HuH-7.5 (cell line): ENCODE data around the gene IL26.

Experiments used
- DNase-seq: peaks from one replicate; pipeline ENCODE4 v3.0.0; 2011; ENCODE audit warnings: low spot score

Gene IL26, protein sequence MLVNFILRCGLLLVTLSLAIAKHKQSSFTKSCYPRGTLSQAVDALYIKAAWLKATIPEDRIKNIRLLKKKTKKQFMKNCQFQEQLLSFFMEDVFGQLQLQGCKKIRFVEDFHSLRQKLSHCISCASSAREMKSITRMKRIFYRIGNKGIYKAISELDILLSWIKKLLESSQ

DNA sequence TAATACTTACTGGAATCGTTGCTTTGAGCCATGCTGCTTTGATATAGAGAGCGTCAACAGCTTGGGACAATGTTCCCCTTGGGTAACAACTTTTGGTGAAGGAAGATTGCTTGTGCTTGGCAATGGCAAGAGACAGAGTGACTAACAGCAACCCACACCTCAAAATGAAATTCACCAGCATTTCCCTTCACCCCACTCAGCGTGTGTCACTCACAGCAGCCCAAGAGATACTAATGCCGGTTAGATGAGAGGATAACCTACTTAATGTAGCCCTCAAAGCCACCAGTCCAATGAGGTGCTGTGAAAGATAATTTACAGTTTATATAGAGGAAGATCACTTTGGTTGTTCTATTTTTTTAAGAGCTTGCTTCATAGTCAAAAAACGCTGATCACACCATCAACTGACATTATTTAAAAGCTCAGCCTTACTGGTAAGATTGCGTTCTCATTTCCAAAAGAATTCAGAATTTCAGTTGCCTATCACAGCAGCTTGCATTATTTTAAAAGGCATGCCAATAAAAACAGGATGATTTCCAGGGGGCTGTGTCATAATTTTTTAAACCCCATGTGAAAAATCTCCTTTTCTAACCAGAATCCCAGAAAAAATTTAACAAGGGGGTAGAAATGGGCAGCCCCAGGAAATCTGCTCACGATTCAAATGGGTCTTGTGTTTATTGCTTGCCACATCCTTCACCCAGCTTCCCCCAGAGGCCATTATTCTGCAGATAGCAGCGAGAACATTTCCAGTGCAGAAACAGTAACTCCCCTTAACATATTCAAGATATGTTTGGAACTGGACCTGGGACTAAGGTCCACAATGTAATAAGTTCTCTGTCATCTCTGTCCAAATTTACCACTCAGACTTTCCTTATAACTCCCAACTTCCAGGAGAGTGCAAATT is at the start of gene IL26:
IL26 (minus strand) TSS at position 235 of the 901 bp plus-strand sequence; CDS start at position 181, 54 bp downstream.
- no peak for DNase-seq

DNA sequence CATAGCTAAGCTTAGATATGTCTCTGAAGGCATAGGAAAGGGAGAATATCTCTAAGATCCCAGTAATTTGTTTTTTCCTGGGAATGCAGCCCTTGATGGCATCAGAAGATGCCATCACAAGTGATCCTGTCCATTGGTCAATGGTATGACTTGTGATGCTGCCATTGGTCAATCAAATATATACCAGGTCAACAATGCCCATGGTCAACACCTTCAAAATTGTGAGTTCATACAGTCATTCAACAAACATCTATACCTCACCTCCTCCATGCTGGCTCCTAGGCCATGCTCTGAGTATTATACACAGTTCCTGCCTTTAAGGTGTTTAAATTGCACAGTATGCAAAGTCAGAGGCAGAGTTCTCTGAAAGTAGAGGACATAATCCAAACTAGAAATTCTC is 47.1 kb upstream of the IL26 start:
- DNase-seq, result no peak

- DNase-seq, result no peak
Measured at GRCh38 chr12:68271346-68271745, 45.7 kb upstream of the IL26 start.

GRCh38 chr12:68270358-68270757 is 44.7 kb upstream of the IL26 start:
- no peak for DNase-seq

- DNase-seq, result no peak
Measured at GRCh38 chr12:68269779-68270178, 44.2 kb upstream of the IL26 start.

- DNase-seq, result no peak
Measured at GRCh38 chr12:68268967-68269366, 43.4 kb upstream of the IL26 start.

DNA sequence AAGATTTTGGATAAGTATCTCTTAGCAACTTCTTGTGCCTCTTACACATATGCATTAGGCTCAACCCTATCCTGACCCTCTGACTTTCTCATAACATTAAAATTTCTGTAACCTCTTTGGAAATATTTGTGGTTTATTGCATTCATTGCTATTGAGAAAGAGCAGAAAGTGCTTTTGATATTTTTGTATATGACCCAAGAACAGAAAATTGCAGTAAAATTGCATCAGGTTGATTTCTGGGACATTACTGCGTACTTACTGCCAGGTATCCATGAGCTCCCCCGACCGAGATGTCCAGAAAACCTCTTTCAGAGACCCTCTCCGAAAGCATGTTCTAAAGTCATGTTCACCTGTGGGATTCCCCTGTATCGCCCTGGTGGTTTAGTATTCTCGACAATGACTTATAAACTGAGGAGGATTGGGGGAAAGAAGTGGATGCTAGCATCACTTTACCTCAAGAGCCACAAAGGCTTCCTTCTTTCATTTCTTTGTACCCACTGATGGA is 42.3 kb upstream of the IL26 start:
- DNase-seq, result no peak

GRCh38 chr12:68264857-68265256 is 39.2 kb upstream of the IL26 start:
- no peak for DNase-seq

- no peak for DNase-seq
Measured at GRCh38 chr12:68264158-68264855, 38.7 kb upstream of the IL26 start.

DNA sequence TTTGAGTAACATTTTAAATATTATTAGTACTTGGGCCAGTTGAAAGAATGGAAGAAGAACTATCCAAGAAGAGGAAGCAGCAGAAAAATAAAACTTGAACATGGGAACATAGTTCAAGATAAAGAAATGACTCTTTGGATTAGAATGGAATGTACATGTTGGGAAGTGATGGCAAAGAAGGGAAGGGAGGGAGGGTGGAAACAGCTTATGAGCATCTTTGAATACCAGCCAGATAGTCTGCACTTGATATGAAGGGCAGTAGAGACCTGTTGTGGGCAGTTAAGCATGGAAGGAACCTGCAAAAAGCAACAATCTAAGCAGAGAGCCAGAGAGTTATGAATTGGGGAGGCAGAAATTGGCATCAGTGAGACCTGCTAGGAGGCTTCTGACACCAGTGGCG is 37.8 kb upstream of the IL26 start:
- DNase-seq, result no peak

GRCh38 chr12:68261896-68262295 is 36.3 kb upstream of the IL26 start:
- DNase-seq, result no peak

- DNase-seq, result no peak
Measured at GRCh38 chr12:68260153-68260552, 34.5 kb upstream of the IL26 start.

- DNase-seq, result no peak
Measured at GRCh38 chr12:68259318-68259940, 33.8 kb upstream of the IL26 start.

DNA sequence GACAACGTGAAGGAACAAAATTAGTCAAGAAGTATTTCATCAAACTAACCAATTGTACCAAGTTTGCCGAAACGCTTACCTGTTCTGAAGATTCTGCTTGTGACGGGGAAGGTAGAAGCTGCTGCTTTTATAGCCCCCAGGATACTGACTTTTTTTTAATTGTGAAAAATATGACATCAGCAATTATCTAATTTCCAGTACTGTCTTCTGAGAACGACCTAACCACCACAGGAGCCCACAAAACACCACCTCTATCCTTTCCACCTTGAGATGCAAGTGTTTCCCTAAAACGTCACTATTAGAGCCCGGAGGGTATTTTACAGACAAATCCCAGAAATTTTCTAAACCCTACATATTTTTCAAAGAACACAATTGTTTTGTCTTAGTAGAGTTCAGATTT is 27.9 kb upstream of the IL26 start, which contains the start of gene IL22:
IL22 (minus strand) TSS at position 101 of the 400 bp plus-strand sequence. CDS start 156 bp downstream, outside the sequence.
- no peak for DNase-seq

DNA sequence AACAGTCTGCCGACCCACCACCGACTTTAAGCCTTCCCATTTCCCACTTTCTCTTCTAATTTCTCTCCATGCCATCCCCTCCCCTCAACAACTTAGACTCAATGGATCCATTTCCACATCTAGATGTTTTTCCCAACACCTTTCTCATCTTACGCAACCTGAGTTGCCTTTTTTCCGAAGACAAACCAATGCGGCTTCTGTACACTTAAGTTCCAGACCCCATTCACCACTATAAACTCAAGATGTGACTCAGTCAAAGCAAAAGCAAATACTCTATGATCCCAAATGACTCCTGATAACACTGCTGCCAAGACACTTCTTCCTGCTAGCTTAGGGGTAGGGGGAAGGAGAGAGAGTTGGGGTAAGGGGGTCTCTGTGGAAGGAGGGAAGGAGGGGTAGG is 26.5 kb upstream of the IL26 start:
- no peak for DNase-seq

- DNase-seq, result no peak
Measured at GRCh38 chr12:68250454-68250853, 24.8 kb upstream of the IL26 start.

DNA sequence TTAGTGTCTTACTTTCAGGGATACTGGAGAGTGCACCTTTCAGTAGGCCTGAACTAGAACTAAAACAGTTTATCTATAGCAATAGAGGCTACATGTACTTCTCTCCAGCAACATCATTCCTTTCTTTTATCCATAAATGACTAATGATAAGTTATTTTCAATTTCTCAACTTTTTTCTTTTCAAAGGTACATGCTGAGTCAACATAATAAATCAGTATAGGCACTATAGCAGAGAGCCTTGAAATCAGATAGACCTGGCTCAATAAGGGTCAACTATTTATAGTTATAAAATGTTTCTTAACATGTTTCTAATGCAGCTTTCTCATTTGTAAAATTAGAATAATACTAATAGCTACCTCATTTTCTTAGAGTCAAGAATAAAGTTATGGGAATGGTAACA is 22.2 kb upstream of the IL26 start:
- no peak for DNase-seq

GRCh38 chr12:68246350-68246749 is 20.7 kb upstream of the IL26 start:
- DNase-seq, result no peak

- no peak for DNase-seq
Measured at GRCh38 chr12:68245180-68246021, 19.8 kb upstream of the IL26 start.

- DNase-seq, result no peak
Measured at GRCh38 chr12:68242777-68243176, 17.2 kb upstream of the IL26 start.

- no peak for DNase-seq
Measured at GRCh38 chr12:68240975-68241374, 15.4 kb upstream of the IL26 start.
